ENCODE measurements around the gene PALLD.

- no peak for TF ChIP-seq CTCF (IDR thresholded peaks at IDR 0.05; ENCODE audit: borderline replicate concordance, extremely low read depth, low read length, poor library complexity, severe bottlenecking)
- no peak for TF ChIP-seq EZH2 (IDR thresholded peaks at IDR 0.05; ENCODE audit: borderline replicate concordance, low read depth, low read length, severe bottlenecking)
Measured at GRCh38 chr4:168630445-168631187, 133.8 kb downstream of the PALLD start.
